GM18909 (cell line): ENCODE measurements around the gene HSPB6.
"Not testable (repeated sequence)": the region's sequence is repeated elsewhere in the genome, so short reads cannot be mapped to it uniquely, and the experiment has no call there.

ENCODE experiments used
- ATAC-seq: cut with Tn5 transposase; IDR thresholded peaks from one replicate; pipeline ENCODE4 v1.9.1; 2021; ENCODE audit warnings: mild to moderate bottlenecking; ENCODE audit not compliant: unreplicated experiment, poor library complexity

Gene HSPB6

DNA sequence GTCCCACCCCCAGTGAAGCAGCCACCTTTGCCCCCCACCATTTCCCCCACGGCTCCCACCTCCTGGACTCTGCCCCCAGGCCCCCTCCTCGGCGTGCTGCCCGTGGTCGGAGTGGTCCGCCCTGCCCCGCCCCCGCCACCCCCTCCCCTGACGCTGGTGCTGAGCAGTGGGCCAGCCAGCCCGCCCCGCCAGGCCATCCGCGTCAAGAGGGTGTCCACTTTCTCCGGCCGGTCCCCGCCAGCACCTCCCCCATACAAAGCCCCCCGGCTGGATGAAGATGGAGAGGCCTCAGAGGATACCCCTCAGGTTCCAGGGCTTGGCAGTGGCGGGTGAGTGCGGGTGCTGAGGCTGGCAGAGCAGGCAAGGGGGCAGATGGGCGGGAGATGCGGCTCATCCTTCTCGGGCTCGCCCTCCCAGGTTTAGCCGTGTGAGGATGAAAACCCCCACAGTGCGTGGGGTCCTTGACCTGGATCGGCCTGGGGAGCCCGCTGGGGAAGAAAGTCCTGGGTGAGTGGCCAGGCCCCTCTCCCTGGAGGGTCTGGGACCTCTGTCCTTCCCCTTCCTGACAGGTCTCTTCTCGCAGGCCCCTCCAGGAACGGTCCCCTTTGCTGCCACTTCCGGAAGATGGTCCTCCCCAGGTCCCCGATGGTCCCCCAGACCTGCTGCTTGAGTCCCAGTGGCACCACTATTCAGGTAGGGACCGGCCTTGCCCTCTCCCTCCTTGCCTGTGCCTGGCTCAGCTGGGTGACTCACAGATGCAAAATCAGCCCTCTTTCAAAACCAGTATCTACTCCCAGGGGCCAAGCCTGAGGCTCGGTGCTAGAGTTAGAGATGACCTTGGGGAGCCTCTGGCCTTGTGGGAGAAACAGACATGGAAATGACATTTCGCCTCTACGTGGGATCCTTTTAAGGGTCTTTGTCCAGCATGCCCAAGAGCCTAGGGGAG is 23.4 kb downstream of the HSPB6 start:
- ATAC-seq, result no peak

DNA sequence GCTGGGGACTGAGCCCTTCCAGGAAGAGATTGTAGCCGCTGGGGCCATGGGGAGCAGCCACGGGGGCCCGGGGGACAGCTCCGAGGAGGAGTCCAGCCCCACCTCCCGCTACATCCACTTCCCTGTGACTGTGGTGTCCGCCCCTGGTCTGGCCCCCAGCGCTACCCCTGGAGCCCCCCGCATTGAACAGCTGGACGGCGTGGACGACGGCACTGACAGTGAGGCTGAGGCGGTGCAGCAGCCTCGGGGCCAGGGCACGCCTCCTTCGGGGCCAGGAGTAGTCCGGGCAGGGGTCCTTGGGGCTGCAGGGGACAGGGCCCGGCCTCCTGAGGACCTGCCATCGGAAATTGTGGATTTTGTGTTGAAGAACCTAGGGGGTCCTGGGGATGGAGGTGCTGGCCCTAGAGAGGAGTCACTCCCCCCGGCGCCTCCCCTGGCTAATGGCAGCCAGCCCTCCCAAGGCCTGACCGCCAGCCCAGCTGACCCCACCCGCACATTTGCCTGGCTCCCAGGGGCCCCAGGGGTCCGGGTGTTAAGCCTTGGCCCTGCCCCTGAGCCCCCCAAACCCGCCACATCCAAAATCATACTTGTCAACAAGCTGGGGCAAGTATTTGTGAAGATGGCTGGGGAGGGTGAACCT is 24.2 kb downstream of the HSPB6 start:
- no peak for ATAC-seq

DNA sequence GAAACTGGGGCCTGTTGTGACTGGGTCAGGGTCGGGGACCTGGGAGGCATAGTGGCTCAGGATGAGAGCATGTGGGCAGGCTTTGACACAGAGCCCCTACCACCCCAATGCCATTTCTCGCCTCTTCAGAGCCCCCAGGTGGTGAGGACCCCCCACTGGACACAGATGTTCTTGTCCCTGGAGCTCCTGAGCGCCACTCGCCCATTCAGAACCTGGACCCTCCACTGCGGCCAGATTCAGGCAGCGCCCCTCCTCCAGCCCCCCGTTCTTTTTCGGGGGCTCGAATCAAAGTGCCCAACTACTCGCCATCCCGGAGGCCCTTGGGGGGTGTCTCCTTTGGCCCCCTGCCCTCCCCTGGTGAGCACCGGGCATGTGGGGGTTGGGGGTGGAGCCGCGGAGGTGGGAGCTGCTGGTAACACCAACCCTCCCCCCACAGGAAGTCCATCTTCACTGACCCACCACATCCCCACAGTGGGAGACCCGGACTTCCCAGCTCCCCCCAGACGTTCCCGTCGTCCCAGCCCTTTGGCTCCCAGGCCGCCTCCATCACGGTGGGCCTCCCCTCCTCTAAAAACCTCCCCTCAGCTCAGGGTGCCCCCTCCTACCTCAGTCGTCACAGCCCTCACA is 24.9 kb downstream of the HSPB6 start:
- no peak for ATAC-seq

DNA sequence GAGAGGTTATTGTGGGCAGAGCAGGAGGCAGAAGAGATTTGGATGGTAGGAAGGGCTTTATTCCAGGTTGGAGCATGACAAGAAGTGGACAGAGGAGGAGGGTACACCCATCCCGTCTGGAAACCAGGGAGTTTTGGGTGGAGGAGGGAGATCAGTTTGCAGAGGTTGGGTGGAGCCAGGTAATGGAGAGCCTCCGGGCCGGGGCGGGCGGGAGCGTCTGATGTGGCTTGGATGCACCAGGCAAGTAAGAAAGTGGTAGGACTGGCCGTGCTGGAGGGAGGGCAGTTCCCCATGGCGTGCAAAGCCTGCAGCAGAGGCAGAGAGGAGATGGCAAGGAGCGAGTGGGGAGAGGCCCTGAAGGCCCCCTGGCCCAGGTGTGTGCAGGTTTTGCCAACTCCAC is 25.5 kb downstream of the HSPB6 start:
- no peak for ATAC-seq

DNA sequence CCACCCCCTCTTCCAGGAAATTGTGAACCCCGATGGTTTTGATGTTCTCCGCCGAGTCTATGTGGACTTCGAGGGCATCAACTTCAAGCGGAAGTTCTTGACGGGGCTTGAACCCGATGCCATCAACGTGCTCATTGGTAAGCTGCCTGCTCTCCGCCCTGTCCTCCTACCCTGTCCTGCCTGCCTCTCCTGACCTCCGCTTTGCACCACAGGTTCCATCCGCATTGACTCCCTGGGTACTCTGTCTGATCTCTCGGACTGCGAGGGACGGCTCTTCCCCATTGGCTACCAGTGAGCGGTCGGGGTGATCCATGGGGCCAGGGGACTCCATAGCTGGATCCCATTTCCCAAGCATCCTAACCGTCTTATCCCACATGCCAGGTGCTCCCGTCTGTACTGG is 26.5 kb downstream of the HSPB6 start:
- ATAC-seq, result no peak

DNA sequence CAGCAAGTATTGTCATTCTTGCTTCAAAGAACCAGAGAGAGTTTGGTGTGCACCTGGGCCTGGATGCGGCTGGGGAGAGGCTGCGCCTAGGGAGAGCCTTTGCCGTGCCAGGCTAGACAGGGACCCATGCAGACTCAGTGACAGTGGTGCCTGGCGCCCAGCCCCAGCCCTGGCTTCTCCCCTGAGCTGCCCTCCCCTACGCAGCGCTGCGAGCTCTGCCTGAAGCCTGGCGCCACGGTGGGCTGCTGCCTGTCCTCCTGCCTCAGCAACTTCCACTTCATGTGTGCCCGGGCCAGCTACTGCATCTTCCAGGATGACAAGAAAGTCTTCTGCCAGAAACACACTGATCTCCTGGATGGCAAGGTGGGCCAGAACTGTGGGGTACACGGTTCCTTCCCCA is 27.1 kb downstream of the HSPB6 start:
- no peak for ATAC-seq

DNA sequence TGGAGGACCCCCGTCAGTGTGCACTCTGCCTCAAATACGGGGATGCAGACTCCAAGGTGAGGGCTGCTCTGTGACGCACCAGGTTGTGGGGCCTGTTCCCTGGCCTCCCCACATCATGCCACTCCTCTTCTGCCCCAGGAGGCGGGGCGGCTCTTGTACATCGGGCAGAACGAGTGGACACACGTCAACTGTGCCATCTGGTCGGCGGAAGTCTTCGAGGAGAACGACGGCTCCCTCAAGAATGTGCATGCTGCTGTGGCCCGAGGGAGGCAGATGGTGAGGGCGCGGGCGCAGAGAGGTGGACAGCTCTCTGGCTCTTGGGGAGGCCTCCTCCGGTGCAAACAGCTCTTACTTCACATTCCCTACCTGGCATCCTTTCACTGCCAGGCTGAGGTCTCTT is 27.8 kb downstream of the HSPB6 start:
- no peak for ATAC-seq

DNA sequence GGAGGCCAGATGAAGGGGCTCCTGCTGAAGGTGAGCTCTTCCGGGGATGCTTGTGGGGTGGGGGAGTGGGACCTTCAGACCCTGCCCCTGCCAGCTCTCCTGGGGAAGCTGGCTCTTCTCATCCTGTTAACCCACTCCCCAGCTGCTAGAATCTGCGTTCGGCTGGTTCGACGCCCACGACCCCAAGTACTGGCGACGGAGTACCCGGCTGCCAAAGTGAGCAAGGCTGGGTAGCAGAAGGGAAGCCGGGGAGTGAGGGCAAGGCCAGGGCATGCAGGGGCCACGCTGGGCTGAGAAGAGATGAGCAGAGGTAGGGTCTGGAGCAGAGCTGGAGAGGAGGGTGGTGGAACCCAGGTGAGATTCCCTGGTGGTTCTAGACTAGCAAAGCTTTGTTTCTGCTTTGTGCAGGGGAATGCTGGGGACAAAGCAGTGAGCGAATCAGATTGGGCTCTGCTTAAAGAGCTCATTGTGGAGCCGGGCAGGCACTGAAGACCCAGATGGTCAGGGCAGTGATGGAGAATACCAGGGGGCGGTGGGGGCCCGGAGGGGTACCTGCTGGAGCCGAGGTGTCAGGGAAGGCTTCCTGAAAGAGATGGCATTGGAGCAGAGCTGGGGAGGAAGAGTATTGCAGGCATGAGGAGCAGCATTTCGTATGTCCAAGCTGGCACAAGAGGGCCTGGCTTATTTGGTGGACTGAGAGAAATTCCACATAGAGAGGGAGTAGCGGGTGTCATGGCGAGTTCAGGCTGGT is 28.7 kb downstream of the HSPB6 start:
- ATAC-seq, result no peak

DNA sequence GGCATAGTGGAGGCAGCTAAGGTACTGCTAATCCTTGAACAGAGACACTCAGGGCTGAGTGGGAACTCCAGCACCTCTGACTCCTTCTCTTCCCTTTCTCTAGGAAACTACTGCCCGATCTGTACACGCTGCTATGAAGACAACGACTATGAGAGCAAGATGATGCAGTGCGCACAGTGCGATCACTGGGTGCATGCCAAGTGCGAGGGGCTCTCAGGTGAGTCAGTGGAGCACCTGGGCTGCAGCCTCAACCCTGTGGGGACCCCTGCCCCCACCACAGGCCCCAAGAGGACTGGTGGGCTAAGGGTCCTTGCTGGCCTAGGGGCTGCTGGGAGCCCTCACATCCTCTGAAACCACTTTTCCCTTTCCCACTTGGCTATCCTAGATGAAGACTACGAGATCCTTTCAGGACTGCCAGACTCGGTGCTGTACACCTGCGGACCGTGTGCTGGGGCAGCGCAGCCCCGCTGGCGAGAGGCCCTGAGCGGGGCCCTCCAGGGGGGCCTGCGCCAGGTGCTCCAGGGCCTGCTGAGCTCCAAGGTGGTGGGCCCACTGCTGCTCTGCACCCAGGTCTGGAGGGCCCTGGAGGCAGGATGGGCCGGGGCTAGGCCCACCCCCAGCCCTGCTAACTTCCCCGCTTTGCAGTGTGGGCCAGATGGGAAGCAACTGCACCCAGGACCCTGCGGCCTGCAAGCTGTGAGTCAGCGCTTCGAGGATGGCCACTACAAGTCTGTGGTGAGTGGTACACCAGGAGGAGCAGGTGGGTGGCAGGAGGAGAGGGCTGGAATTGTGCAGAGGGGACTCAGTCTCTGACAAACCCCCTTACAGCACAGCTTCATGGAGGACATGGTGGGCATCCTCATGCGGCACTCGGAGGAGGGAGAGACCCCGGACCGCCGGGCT is 29.5 kb downstream of the HSPB6 start:
- no peak for ATAC-seq

DNA sequence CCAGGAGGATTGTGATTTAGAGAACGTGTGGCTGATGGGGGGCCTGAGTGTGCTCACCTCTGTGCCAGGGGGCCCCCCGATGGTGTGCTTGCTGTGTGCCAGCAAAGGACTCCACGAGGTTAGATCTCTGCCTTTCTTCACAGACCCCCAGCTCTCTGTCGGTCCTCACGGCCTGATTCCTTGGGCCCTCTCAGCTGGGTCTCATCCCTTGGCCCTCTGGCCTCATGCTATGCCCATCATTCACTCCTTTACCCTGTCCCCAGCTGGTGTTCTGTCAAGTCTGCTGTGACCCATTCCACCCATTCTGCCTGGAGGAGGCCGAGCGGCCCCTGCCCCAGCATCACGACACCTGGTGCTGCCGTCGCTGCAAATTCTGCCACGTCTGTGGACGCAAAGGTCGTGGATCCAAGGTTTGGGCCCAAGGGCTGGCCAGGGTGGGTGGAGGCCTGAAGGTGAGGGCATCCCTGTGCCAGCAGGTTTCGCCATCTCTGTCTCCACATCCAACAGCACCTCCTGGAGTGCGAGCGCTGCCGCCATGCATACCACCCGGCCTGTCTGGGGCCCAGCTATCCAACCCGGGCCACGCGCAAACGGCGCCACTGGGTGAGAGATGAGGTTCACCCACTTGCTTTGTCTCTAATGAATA is 31.5 kb downstream of the HSPB6 start:
- ATAC-seq, result no peak

DNA sequence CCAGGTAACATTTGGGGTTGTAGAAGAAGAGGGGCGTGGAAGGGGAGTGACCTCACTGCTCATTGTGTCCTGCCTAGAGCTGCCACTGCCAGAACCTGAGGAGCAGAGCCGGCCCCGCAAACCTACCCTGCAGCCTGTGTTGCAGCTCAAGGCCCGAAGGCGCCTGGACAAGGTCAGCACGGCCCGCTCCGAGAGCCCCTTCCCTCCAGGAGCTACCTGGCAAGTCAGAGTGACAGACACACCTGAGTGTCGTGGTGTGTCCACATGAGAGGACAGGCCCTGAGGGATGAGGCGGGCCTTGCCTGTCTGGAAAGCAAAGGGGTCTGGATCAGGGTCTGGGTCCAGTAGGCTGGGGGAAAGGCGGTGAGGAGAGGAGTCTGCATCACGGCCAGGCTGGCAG is 32.3 kb downstream of the HSPB6 start:
- no peak for ATAC-seq

DNA sequence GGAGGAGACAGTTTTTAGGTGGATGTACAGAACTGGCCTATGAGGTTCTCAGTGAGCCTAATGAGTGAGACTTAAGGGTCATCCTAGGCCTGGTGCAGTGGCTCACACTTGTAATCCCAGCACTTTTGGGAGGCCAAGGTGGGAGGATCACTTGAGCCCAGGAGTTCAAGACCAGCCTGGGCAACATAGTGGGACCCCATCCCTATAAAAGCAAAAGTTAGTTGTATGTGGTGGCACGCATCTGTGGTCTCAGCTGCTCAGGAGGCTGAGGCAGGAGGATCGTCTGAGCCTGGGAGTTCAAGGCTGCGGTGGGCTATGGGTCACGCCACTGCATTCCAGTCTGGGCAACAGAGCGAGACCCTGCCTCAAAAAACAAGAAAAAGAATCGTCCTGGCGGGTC is 32.7 kb downstream of the HSPB6 start:
- not testable (repeated sequence) for ATAC-seq

DNA sequence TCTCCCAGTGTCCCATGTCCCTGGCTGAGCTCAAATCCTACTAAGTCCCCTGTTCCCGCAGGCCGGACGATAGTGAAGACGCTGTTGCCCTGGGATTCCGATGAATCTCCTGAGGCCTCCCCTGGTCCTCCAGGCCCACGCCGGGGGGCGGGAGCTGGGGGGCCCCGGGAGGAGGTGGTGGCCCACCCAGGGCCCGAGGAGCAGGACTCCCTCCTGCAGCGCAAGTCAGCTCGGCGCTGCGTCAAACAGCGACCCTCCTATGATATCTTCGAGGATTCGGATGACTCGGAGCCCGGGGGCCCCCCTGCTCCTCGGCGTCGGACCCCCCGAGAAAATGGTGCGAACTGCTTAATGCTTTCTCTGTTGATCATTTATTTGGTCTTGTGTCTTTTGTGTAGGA is 33.2 kb downstream of the HSPB6 start:
- ATAC-seq, result no peak

DNA sequence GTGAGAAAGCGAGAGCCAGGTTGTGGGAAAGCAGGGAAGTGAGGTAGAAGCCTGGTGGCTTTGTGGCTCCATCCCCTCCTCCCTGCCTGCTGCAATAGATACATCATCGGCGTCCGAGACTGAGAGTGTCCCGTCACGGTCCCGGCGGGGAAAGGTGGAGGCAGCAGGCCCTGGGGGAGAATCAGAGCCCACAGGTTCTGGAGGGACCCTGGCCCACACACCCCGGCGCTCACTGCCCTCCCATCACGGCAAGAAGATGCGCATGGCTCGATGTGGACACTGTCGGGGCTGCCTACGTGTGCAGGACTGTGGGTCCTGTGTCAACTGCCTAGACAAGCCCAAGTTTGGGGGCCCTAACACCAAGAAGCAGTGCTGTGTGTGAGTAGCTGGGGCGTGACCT is 33.9 kb downstream of the HSPB6 start:
- no peak for ATAC-seq

DNA sequence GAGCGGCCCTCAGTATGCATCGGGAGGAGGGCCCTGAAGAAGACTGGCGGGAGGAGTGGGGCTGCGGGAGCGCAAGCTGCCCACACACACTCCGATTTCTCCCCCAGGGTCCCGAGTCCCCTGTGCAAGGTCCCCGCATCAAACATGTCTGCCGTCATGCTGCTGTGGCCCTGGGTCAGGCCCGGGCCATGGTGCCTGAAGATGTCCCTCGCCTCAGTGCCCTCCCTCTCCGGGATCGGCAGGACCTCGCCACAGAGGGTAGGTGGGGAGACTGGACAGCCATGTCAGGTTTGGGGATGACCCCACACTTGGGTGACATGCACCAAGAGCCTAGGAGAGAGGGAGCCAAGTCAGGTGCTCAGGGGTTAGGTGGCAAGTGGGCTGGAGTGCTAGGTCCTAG is 34.4 kb downstream of the HSPB6 start:
- ATAC-seq, result no peak

DNA sequence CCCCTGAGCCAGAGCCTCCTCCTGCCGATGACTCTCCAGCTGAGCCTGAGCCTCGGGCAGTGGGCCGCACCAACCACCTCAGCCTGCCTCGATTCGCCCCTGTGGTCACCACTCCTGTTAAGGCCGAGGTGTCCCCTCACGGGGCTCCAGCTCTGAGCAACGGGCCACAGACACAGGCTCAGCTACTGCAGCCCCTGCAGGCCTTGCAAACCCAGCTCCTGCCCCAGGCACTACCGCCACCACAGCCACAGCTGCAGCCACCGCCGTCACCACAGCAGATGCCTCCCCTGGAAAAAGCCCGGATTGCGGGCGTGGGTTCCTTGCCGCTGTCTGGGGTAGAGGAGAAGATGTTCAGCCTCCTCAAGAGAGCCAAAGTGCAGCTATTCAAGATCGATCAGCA is 35.5 kb downstream of the HSPB6 start:
- no peak for ATAC-seq

DNA sequence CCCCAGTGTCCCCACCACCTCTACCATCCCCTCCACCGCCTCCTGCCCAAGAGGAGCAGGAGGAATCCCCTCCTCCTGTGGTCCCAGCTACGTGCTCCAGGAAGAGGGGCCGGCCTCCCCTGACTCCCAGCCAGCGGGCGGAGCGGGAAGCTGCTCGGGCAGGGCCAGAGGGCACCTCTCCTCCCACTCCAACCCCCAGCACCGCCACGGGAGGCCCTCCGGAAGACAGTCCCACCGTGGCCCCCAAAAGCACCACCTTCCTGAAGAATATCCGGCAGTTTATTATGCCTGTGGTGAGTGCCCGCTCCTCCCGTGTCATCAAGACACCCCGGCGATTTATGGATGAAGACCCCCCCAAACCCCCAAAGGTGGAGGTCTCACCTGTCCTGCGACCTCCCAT is 36.2 kb downstream of the HSPB6 start:
- no peak for ATAC-seq

DNA sequence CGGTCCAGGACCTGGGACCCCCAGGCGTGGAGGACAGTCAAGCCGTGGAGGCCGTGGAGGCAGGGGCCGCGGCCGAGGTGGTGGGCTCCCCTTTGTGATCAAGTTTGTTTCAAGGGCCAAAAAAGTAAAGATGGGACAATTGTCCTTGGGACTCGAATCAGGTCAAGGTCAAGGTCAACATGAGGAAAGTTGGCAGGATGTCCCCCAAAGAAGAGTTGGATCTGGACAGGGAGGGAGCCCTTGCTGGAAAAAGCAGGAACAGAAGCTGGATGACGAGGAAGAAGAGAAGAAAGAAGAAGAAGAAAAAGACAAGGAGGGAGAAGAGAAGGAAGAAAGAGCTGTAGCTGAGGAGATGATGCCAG is 36.7 kb downstream of the HSPB6 start:
- no peak for ATAC-seq

DNA sequence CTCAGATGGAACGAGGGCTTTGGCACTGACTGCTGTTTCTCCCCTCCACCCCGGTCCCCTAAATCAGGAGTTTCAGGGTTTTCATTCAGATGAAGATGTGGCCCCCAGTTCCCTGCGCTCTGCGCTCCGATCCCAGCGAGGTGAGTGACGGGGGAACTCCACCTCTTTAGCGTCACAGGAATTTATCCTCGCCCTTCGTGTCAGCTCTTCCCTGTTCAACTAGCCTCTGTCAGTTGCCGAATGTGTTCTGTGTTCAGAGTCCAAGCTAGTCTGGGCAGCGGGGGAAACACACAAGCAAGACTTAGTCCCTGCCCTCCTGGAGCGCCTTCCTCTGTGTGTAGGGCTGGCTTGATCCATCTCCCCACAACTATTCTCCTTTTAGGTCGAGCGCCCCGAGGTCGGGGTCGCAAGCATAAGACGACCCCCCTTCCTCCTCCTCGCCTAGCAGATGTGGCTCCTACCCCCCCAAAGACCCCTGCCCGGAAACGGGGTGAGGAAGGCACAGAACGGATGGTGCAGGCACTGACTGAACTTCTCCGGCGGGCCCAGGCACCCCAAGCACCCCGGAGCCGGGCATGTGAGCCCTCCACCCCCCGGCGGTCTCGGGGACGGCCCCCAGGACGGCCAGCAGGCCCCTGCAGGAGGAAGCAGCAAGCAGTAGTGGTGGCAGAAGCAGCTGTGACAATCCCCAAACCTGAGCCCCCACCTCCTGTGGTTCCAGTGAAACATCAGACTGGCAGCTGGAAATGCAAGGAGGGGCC is 37.2 kb downstream of the HSPB6 start:
- ATAC-seq, result no peak
